GM12872 (cell line): ENCODE data around the gene MLLT10.

Experiments used
- TF ChIP-seq, protein P1 (sequence below): IDR thresholded peaks from 3 replicates; pipeline ENCODE4 v1.5.1; 2011; ENCODE audit warnings: low read depth, mild to moderate bottlenecking, low read length, moderate library complexity; ENCODE audit not compliant: insufficient read depth

MLLT10 gene

DNA sequence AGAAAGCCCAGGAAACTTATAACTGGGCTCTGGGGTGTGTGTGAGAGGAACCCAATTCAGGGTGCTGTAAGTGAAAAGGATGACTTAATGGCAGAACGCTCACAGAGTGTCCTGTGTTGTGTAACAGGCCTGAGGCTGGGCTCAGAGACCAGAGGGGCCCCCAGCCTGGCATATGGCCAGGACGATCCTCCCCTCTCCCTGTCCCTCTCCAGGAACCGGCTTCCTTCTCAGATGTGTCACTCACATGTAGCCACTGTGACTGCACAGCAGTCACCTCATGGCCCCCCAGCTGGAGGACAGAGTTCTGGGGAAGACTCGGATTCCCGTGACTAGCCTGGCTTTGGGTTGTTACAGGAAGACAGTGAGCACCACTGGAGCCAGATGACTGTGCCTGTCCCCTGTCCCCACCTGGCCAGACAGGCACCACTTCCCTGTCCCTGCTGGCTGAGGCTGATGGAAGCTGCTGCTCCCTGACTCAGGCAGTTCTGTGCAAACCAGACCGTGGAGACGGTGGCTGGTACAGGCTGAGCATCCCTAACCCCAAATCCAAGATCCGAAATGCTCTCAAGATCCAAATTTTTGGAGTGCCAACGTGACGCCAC, 220.5 kb downstream of the MLLT10 start:
- TF ChIP-seq, protein P1, sequence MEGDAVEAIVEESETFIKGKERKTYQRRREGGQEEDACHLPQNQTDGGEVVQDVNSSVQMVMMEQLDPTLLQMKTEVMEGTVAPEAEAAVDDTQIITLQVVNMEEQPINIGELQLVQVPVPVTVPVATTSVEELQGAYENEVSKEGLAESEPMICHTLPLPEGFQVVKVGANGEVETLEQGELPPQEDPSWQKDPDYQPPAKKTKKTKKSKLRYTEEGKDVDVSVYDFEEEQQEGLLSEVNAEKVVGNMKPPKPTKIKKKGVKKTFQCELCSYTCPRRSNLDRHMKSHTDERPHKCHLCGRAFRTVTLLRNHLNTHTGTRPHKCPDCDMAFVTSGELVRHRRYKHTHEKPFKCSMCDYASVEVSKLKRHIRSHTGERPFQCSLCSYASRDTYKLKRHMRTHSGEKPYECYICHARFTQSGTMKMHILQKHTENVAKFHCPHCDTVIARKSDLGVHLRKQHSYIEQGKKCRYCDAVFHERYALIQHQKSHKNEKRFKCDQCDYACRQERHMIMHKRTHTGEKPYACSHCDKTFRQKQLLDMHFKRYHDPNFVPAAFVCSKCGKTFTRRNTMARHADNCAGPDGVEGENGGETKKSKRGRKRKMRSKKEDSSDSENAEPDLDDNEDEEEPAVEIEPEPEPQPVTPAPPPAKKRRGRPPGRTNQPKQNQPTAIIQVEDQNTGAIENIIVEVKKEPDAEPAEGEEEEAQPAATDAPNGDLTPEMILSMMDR = no peak

- TF ChIP-seq, protein P1 = no peak
Observed at GRCh38 chr10:21756707-21757106, 222.7 kb downstream of the MLLT10 start.

DNA sequence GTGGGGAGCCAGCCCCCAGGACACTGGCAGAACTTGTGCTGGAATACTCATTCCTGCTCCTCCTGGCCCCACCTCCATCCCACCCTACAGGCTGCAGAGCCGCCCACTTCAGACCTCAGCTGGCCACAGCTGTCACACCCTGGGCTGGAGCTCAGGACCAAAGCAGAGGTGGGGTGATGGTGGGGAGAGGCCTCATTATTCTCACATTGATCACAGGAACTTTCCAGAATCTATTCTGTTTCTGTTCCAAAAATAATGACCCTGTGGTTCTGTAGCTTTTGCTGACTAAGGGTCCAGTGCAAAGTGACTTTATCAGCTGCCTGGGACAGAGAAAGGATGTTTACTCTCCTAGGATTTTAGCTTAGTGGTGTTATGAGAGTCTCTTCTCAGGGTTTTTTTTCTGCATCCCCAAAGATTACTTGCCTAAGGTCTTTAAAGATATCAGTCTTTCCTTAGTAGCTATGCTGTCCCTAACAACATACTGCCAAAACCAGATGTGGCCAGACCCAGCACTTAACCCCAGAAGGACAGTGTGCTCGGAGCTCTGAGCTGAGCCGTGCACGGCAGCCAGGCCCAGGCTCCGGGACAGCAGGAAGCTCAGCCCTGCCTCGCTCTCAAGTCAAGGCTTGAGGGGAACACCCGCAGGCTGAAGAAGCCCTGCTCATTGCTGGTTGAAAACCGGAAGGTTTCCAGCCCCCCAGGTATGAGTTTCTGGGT, 223.3 kb downstream of the MLLT10 start:
- TF ChIP-seq, protein P1 = no peak

GRCh38 chr10:21758239-21758638, 224.2 kb downstream of the MLLT10 start:
- TF ChIP-seq, protein P1 = no peak

- TF ChIP-seq, protein P1 = no peak
Observed at GRCh38 chr10:21758696-21759095, 224.7 kb downstream of the MLLT10 start.

DNA sequence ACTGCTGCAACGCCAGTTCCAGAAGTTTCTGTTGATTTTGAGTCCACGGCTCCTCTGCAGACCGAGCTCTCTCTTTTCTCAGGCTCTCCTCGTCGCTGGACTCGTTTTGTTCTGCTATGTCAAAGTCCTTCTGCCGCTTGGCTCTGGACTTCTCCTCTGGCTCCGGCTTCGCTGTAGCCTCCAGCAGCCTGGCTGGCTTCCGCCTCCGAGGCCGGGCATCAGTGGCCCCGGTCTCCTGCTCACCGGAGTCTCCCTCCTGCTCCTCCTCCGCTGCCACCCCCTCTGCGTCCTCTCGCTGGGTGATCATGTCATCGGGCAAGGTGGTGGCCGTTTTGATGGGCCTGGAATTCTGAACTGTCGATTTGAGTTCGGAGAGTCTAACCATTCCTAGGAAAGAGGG, 225.2 kb downstream of the MLLT10 start:
- TF ChIP-seq, protein P1 = no peak

DNA sequence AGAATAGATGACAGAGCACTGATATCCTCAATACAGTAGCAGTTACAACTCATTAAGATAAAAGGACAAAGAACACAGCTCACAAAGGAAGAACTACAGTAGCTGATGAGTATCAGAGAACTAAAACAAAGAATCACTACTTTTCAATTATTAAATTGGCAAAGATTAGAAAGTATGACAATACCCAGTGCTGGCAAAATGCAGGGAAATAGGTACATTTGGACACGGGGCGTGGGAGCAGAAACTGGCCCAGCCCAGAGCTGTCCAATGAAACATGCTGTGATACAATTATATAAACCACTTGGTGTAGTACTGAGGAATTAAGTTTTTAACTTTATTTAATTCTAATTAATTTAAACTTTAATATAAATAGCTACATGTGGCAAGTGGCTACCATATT, 226.3 kb downstream of the MLLT10 start:
- TF ChIP-seq, protein P1 = no peak
